SK-N-SH (cell line): ENCODE data around the gene EDEM3. TPM values are rescaled to one million over a fixed set of nuclear protein-coding genes. Genes with fewer than 3 reads are reported as not detected.

Experiments
- CTCF ChIA-PET: fragments of 300-600, 350-600 bp; formaldehyde crosslinking; extraction: SDS; loops from one replicate; lab custom pipeline; 2021; lab: Yijun Ruan, JAX
- POLR2A ChIA-PET: fragments of 350-600 bp; sonication (Branson Sonifier 250); formaldehyde crosslinking; extraction: SDS; loops from one replicate; lab custom pipeline; 2020; ENCODE audit warnings: antibody characterized with exemption, inconsistent platforms; lab: Yijun Ruan, JAX
- DNase-seq: peaks from one replicate; pipeline ENCODE4 v3.0.0; 2012
- H2AFZ ChIP-seq: fragments of 200-600 bp; sonication (generic); 2 replicates; pipeline ENCODE4 v1.8.1; 2016; ENCODE audit warnings: antibody characterized with exemption, mild to moderate bottlenecking, low read depth
- H3F3A ChIP-seq: fragments of 200-600 bp; sonication (generic); replicated peaks from 2 replicates; pipeline ENCODE3; 2016; ENCODE audit warnings: antibody characterized with exemption, mild to moderate bottlenecking; ENCODE audit not compliant: insufficient read depth
- H3K27ac ChIP-seq, 2 experiments: fragments of 200-500 bp in 1 of 2; fragments of 200-600 bp in 1 of 2; sonication (Bioruptor generic) in 1 of 2; sonication (generic), shearing (Covaris generic) in 1 of 2; 2 replicates each; pipeline versions ENCODE4 v1.5.1 to v1.6.1; 2014 to 2016; ENCODE audit warnings: low read depth in 2 of 2, inconsistent platforms in 1 of 2, low read length in 1 of 2, mild to moderate bottlenecking in 1 of 2, mixed read lengths in 1 of 2
- H3K27me3 ChIP-seq: fragments of 200-600 bp; sonication (generic), shearing (Covaris generic); 2 replicates; pipeline ENCODE4 v1.6.1; 2016; ENCODE audit warnings: mixed run types; ENCODE audit not compliant: insufficient read depth
- H3K36me3 ChIP-seq, 2 experiments: fragments of 200-500 bp in 1 of 2; fragments of 200-600 bp in 1 of 2; sonication (Bioruptor generic) in 1 of 2; sonication (generic) in 1 of 2; replicated peaks in 1 of 2; 2 replicates each; pipeline versions ENCODE3 to v1.5.1; 2014 to 2016; ENCODE audit warnings: low read length in 1 of 2, mild to moderate bottlenecking in 1 of 2; ENCODE audit not compliant: insufficient read depth in 2 of 2, control insufficient read depth in 1 of 2
- H3K4me1 ChIP-seq, 2 experiments: fragments of 200-500 bp in 1 of 2; fragments of 200-600 bp in 1 of 2; sonication (Bioruptor generic) in 1 of 2; sonication (generic), shearing (Covaris generic) in 1 of 2; 2 replicates each; pipeline versions ENCODE4 v1.5.1 to v1.6.1; 2014 to 2016; ENCODE audit warnings: low read depth in 1 of 2, low read length in 1 of 2, mixed run types in 1 of 2; ENCODE audit not compliant: insufficient read depth in 2 of 2, control insufficient read depth in 1 of 2
- H3K4me2 ChIP-seq: fragments of 200-600 bp; sonication (generic), shearing (Covaris generic); 2 replicates; pipeline ENCODE4 v1.6.1; 2017; ENCODE audit warnings: mixed run types
- H3K4me3 ChIP-seq, 2 experiments: fragments of 200-500 bp in 1 of 2; fragments of 200-600 bp in 1 of 2; sonication (Bioruptor generic) in 1 of 2; sonication (generic), shearing (Covaris generic) in 1 of 2; 2 replicates each; pipeline versions ENCODE4 v1.5.1 to v1.8.1; 2014 to 2016; ENCODE audit warnings: low read depth in 2 of 2, inconsistent platforms in 1 of 2, low read length in 1 of 2, mild to moderate bottlenecking in 1 of 2, mixed read lengths in 1 of 2, moderate library complexity in 1 of 2
- H3K79me2 ChIP-seq: fragments of 200-600 bp; sonication (generic); 2 replicates; pipeline ENCODE4 v1.8.1; 2017; ENCODE audit warnings: mild to moderate bottlenecking; ENCODE audit not compliant: insufficient read depth
- H3K9ac ChIP-seq: fragments of 200-600 bp; sonication (generic); 2 replicates; pipeline ENCODE4 v1.6.1; 2017; ENCODE audit warnings: mixed run types
- H3K9me2 ChIP-seq: fragments of 200-600 bp; sonication (generic); 2 replicates; pipeline ENCODE4 v1.6.1; 2017; ENCODE audit warnings: mixed run types
- H3K9me3 ChIP-seq: fragments of 200-600 bp; sonication (generic); 2 replicates; pipeline ENCODE4 v1.6.1; 2017; ENCODE audit warnings: mixed run types, mild to moderate bottlenecking, moderate library complexity
- H4K20me1 ChIP-seq: fragments of 200-600 bp; sonication (generic); 2 replicates; pipeline ENCODE4 v1.6.1; 2017; ENCODE audit warnings: mild to moderate bottlenecking, mixed run types; ENCODE audit not compliant: insufficient read depth
- ELF1 ChIP-seq: IDR thresholded peaks from 2 replicates; pipeline ENCODE4 v1.4.0; 2012
- EP300 ChIP-seq, 2 experiments: IDR thresholded peaks; 2 replicates each; pipeline versions ENCODE4 v1.4.0 to v1.6.1; 2012; ENCODE audit warnings: borderline replicate concordance in 1 of 2, low read depth in 1 of 2, low read length in 1 of 2
- EZH2phosphoT487 ChIP-seq: fragments of 200-600 bp; sonication (generic); IDR thresholded peaks from 2 replicates; pipeline ENCODE4 v1.6.1; 2017; ENCODE audit warnings: low read depth, mixed run types, mild to moderate bottlenecking, antibody characterized with exemption, moderate library complexity, borderline replicate concordance
- FOSL2 ChIP-seq: IDR thresholded peaks from 2 replicates; pipeline ENCODE4 v1.4.0; 2012; ENCODE audit warnings: low read depth, mild to moderate bottlenecking, moderate library complexity, borderline replicate concordance
- MXI1 ChIP-seq: IDR thresholded peaks from 2 replicates; pipeline ENCODE4 v1.6.1; 2012; ENCODE audit warnings: mild to moderate bottlenecking, low read depth, low read length, improper control_type of control experiment
- RAD21 ChIP-seq: IDR thresholded peaks from 2 replicates; pipeline ENCODE4 v1.6.1; 2012; ENCODE audit warnings: mild to moderate bottlenecking, low read length
- RCOR1 ChIP-seq: fragments of 150-350 bp; IDR thresholded peaks from 2 replicates; pipeline ENCODE4 v1.6.1; 2017; ENCODE audit warnings: antibody characterized with exemption, low read length
- TAF1 ChIP-seq: IDR thresholded peaks from 2 replicates; pipeline ENCODE4 v1.6.1; 2012; ENCODE audit warnings: low read depth, mild to moderate bottlenecking, low read length, moderate library complexity, borderline replicate concordance
- TCF12 ChIP-seq: IDR thresholded peaks from 2 replicates; pipeline ENCODE4 v1.4.0; 2012
- TEAD4 ChIP-seq: IDR thresholded peaks from 2 replicates; pipeline ENCODE4 v1.4.0; 2012; ENCODE audit warnings: mild to moderate bottlenecking, borderline replicate concordance; ENCODE audit not compliant: insufficient read depth
- WGBS: methylation state at CpG from one replicate; pipeline ENCODE4 v1.1.6; 2017; ENCODE audit warnings: low lambda C conversion rate; 5-methylcytosine and 5-hydroxymethylcytosine counted together
- polyA plus RNA-seq, 3 experiments: library from polyadenylated mRNA; depleted of rRNA; stranded (reverse); fragments of >200 nt; gene quantifications; 2 replicates each; pipeline ENCODE4 v1.2.3, GENCODE V29; 2012
- TF ChIP-seq, protein P1 (sequence below): IDR thresholded peaks from 2 replicates; pipeline ENCODE4 v1.4.0; 2012; ENCODE audit warnings: low read depth, borderline replicate concordance
- TF ChIP-seq, protein P2 (sequence below): IDR thresholded peaks from 2 replicates; pipeline ENCODE4 v1.4.0; 2012; ENCODE audit warnings: low read depth
- TF ChIP-seq, protein P3 (sequence below): fragments of 200-600 bp; sonication (generic); IDR thresholded peaks from 2 replicates; pipeline ENCODE4 v1.6.1; 2017; ENCODE audit warnings: antibody characterized with exemption, mild to moderate bottlenecking, moderate library complexity
- TF ChIP-seq, protein P4 (sequence below): fragments of 150-350 bp; IDR thresholded peaks from 2 replicates; pipeline ENCODE4 v1.6.1; 2016; ENCODE audit warnings: mild to moderate bottlenecking, low read depth, low read length
- TF ChIP-seq, protein P5 (sequence below): IDR thresholded peaks from 2 replicates; pipeline ENCODE4 v1.6.1; 2012; ENCODE audit warnings: mild to moderate bottlenecking, low read depth, low read length, moderate library complexity

The EDEM3 gene
- polyA plus RNA-seq, 1 of the 3 experiments (the other 2 are of a cell fraction), result 28.6 TPM

DNA sequence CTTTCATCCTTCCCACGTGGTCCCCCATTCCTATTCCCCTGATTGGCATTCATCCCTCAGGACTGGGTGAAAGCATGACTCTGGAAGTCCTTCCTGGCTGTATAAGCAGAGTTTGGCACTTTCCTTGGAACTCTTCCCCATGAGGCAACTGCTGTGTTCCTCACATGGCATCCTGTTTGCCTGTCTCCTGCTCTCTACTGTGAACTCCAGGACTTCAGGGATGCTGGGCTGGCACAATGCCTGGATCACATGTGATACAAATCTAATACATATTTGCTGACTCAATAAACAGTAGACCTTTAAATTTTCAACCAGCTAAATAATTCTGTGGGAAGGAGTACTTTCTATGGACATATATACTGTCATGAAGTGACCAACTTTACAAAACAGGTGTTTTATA is 46.8 kb upstream of the EDEM3 start (continued):
- TF ChIP-seq, protein P1, sequence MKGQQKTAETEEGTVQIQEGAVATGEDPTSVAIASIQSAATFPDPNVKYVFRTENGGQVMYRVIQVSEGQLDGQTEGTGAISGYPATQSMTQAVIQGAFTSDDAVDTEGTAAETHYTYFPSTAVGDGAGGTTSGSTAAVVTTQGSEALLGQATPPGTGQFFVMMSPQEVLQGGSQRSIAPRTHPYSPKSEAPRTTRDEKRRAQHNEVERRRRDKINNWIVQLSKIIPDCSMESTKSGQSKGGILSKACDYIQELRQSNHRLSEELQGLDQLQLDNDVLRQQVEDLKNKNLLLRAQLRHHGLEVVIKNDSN, result peak; percentile 23; the same call in 1 of the 2 replicates
- TF ChIP-seq MXI1, result no peak
- no peak for TF ChIP-seq EZH2phosphoT487
- TF ChIP-seq, protein P2, sequence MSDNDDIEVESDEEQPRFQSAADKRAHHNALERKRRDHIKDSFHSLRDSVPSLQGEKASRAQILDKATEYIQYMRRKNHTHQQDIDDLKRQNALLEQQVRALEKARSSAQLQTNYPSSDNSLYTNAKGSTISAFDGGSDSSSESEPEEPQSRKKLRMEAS, result peak; percentile 83
- no peak for TF ChIP-seq RCOR1
- TF ChIP-seq TCF12, result peak; percentile 84

DNA sequence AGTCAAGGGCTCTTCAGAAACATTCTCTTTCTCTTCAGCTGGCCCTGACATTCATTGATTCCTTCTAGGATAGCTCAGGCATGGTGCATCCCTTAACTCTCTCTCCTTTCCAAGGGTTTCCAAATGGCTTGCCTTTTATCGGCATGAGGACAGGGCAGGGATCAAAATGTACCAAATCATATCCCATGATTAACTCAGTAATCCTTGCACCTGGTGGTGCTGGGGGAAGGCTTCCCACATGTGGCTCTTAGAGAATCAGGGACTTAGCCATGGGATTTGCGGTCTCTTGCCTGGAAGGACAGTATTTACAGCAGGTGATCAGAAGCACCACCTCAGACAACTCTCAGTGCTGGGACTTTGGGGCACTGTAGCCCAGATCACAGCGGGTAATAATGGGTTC is 46.2 kb upstream of the EDEM3 start:
- Histone ChIP-seq H3K79me2 (no peaks in the 10 kb centered on the region), H3K4me2 (no peak overlapping the region), H3F3A (peaks cover 10% of the 10 kb centered on the region), H3K4me1 (peaks cover 9 to 31% of the 10 kb centered on the region in 2 experiments; a peak in 3 of 4 replicates), H3K36me3 (peaks cover 0 to 20% of the 10 kb centered on the region in 2 experiments), H4K20me1 (no peaks in the 10 kb centered on the region), H2AFZ (no peak overlapping the region), H3K27ac (peak overlapping the region; percentile 65 to 96; a peak in 3 of 4 replicates), H3K9me2 (no peaks in the 10 kb centered on the region), H3K9ac (no peak overlapping the region), H3K27me3 (no peaks in the 10 kb centered on the region), H3K9me3 (no peaks in the 10 kb centered on the region), H3K4me3 (no peak overlapping the region)
- ChIA-PET CTCF (interaction anchor here (0.9 to 3.3 kb wide), 3 partner anchors 12 to 181 kb away, joined by 3 to 17 read pairs (median 7); no protein-coding TSS in a partner anchor), POLR2A (no interaction called here)
- TF ChIP-seq, protein P3, sequence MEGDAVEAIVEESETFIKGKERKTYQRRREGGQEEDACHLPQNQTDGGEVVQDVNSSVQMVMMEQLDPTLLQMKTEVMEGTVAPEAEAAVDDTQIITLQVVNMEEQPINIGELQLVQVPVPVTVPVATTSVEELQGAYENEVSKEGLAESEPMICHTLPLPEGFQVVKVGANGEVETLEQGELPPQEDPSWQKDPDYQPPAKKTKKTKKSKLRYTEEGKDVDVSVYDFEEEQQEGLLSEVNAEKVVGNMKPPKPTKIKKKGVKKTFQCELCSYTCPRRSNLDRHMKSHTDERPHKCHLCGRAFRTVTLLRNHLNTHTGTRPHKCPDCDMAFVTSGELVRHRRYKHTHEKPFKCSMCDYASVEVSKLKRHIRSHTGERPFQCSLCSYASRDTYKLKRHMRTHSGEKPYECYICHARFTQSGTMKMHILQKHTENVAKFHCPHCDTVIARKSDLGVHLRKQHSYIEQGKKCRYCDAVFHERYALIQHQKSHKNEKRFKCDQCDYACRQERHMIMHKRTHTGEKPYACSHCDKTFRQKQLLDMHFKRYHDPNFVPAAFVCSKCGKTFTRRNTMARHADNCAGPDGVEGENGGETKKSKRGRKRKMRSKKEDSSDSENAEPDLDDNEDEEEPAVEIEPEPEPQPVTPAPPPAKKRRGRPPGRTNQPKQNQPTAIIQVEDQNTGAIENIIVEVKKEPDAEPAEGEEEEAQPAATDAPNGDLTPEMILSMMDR, result no peak
- no peak for TF ChIP-seq TAF1
- TF ChIP-seq RAD21, result no peak
- TF ChIP-seq MXI1, result no peak
- WGBS, result 92% methylated on average over 3 of the region's 3 CpGs
- DNase-seq, result no peak

DNA sequence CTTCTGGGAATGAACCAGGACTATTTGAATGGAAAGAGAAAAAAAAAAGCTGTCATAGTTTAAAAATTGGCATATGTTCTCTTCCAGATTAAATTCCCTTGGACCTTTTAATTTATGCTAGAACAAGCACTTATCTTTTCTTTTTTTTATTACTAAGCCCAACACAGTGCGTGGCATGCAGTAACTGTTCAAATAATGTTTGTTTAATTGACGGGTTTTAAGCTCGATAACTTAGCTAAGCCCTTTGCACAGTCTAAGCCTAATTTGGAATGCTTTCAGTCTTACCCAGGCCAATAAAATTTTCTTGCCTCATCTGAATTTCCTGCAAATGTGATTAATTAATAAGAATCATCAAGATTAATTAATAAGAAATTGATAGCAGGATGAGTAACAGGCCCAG is 39.3 kb upstream of the EDEM3 start:
- no peaks in the 10 kb centered on the region for H3K27me3 ChIP-seq
- no peaks in the 10 kb centered on the region for H3K9me3 ChIP-seq
- no peaks in the 10 kb centered on the region for H4K20me1 ChIP-seq
- H2AFZ ChIP-seq, result no peak overlapping the region
- DNase-seq, result no peak
- H3K27ac ChIP-seq, result peak overlapping the region; percentile 78 to 99
- H3K4me1 ChIP-seq, result peaks cover 11 to 27% of the 10 kb centered on the region in 2 experiments
- no peak overlapping the region for H3K4me2 ChIP-seq
- H3K9ac ChIP-seq, result no peak overlapping the region
- peaks cover 0 to 17% of the 10 kb centered on the region in 2 experiments for H3K36me3 ChIP-seq
- no peak overlapping the region for H3K4me3 ChIP-seq
- no peaks in the 10 kb centered on the region for H3K79me2 ChIP-seq
- WGBS, result 84% methylated on average over 3 of the region's 3 CpGs
- 0 out of 2 replicates have a peak, but pooled peaks have one; percentile 6 for TF ChIP-seq TCF12
- TF ChIP-seq, protein P4, sequence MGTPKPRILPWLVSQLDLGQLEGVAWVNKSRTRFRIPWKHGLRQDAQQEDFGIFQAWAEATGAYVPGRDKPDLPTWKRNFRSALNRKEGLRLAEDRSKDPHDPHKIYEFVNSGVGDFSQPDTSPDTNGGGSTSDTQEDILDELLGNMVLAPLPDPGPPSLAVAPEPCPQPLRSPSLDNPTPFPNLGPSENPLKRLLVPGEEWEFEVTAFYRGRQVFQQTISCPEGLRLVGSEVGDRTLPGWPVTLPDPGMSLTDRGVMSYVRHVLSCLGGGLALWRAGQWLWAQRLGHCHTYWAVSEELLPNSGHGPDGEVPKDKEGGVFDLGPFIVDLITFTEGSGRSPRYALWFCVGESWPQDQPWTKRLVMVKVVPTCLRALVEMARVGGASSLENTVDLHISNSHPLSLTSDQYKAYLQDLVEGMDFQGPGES, result no peak
- TF ChIP-seq EP300 (IDR thresholded peaks at IDR 0.05; ENCODE audit: borderline replicate concordance in 1 of 2, low read depth in 1 of 2, low read length in 1 of 2), result no peak
- TF ChIP-seq, protein P5, sequence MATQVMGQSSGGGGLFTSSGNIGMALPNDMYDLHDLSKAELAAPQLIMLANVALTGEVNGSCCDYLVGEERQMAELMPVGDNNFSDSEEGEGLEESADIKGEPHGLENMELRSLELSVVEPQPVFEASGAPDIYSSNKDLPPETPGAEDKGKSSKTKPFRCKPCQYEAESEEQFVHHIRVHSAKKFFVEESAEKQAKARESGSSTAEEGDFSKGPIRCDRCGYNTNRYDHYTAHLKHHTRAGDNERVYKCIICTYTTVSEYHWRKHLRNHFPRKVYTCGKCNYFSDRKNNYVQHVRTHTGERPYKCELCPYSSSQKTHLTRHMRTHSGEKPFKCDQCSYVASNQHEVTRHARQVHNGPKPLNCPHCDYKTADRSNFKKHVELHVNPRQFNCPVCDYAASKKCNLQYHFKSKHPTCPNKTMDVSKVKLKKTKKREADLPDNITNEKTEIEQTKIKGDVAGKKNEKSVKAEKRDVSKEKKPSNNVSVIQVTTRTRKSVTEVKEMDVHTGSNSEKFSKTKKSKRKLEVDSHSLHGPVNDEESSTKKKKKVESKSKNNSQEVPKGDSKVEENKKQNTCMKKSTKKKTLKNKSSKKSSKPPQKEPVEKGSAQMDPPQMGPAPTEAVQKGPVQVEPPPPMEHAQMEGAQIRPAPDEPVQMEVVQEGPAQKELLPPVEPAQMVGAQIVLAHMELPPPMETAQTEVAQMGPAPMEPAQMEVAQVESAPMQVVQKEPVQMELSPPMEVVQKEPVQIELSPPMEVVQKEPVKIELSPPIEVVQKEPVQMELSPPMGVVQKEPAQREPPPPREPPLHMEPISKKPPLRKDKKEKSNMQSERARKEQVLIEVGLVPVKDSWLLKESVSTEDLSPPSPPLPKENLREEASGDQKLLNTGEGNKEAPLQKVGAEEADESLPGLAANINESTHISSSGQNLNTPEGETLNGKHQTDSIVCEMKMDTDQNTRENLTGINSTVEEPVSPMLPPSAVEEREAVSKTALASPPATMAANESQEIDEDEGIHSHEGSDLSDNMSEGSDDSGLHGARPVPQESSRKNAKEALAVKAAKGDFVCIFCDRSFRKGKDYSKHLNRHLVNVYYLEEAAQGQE, result no peak
- no peak for TF ChIP-seq ELF1
- no peak for TF ChIP-seq FOSL2
- no peak for TF ChIP-seq TEAD4
- no peaks in the 10 kb centered on the region for H3K9me2 ChIP-seq
- CTCF ChIA-PET, result interaction anchor here (3.8 to 3.9 kb wide), 2 partner anchors 12 to 376 kb away, joined by 16 to 28 read pairs; no protein-coding TSS in a partner anchor
- POLR2A ChIA-PET, result no interaction called here
- H3F3A ChIP-seq, result peaks cover 33% of the 10 kb centered on the region
